Stimulated activated naive CD4-positive, alpha-beta T cell (primary cell): ENCODE results near the gene SLC46A1.

Source experiments
- DNase-seq, 6 experiments: peaks; one replicate each; lab custom pipeline; 2025; lab: John Stamatoyannopoulos, UW

The SLC46A1 gene

DNA sequence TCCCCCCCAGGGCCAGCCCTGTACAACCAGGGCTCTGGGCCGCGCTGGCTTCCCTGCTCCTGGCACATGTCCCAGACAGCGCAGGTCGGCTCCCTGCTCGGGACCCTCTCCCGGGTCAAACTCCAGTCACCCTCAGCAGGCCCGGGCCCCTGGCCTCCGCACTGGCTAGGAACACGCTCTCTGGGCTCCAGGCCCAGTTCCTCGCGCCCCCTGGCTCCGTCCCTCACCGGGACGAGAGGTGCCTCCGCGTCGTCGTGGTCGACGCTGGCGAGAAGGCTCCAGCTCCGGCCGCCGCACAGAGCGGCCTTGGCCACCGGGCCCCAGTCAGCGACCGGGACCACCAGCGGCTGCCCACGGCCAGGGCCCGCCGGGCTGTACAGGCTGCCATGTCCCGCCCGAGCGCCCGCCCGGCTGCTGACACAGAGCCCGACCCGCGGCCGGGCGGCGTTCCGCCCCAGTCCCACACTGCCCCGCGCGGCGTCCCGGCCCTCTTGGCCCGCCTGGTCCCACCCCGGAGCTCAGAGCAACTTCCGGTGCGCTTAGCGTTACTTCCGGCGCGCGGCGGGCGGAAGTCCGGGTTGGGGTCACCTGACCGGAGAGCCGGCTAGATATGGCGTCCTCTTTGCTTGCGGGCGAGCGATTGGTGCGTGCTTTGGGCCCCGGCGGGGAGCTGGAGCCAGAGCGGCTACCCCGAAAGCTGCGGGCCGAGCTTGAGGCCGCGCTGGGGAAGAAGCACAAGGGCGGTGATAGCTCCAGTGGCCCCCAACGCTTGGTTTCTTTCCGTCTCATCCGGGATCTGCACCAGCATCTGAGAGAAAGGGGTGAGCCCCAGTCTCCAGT, 48.7 kb downstream of the SLC46A1 start, which contains the start of gene POLDIP2:
Gene POLDIP2 (minus strand): TSS at position 467 of the 840 bp plus-strand sequence. CDS start 79 bp downstream, at position 388.
- peak; percentile 91 to 95 (median 92) for DNase-seq

GRCh38 chr17:28350271-28350670, 55.7 kb downstream of the SLC46A1 start:
- no peak for DNase-seq

- no peak for DNase-seq
Measured at GRCh38 chr17:28348979-28349378, 57.0 kb downstream of the SLC46A1 start.

- no peak for DNase-seq
Measured at GRCh38 chr17:28347261-28347891, 58.6 kb downstream of the SLC46A1 start.

DNA sequence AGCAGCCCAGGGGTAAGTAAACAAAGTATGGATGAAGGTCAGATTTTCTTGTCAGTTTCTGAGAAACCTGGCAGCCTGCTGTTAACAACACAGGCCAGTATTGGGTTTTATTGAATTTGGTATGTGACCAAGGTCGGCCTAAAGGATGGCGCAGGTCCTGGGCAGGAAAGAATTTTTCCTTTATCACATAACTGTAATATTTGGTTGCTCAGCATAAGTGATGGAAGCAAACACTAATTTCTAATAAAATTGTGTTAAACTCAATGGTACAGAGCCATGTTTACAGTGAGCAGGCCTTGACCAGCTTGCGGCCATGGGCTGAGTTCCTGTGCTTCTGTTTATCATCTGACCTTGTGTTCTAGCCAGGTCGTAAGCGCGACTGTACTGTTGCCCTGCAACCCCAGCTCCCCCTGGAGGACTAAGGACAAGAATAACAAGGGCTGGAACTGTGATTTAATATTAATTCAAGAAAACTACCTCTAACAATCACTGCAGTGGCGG, 59.2 kb downstream of the SLC46A1 start:
- no peak for DNase-seq

DNA sequence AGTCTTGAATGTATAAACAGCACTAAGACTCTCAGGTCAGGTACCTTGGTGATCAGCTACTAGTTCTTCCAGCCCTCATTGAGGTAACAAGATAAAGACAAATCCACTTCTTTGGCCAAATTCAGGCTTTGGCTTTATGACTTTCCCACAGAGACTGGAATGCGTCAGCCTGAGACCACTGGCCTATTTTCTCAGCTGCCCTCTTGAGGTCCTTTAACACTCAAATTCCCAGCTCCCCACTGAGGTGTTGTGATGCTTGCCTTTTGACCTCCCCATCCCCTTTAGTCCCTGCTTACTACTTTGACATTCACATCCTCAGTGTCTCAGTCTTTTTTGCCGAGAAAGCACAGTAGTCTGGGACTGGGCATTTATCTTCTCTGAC, 59.8 kb downstream of the SLC46A1 start:
- DNase-seq = no peak

DNA sequence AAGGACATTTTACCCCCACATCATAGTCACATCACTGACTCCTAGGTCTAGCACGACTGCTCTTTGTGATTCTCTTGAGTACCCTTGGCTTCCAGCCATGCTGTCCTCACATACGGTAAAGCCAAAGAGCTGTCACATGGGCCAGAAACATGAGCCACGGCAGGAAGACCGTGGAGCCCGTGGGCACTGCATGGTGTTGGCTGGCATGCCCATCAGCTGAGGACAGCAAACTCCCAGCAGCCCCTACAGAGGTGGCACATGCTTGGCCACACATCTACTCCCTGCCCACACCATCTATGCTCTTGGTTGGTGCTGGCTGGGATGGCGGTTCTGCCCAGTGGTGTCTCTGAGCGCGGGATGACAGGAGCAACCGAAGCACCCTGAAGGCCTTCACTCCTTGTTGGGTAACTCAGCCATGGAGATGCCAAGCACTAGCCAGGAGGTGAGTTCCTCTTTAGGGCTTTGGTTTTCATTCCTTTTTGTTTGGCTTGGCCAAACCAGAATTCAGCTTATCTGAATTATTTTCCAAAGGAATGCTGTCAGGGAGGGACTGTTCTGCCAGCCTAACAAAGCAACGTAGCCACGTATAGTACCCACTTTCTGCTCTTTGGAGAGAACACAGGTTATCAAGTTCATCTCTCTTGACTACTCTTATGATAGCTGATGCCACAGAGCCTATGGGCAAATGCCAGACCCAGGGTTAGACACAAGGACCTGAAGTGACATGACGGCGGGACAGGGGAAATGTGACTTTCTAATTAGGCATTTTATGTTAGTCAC, 60.4 kb downstream of the SLC46A1 start:
- no peak for DNase-seq
